Inferior parietal cortex (tissue), 1 donor: ENCODE results near the gene SLC51B.
"Not testable (repeated sequence)": the region's sequence is repeated elsewhere in the genome, so short reads cannot be mapped to it uniquely, and the experiment has no call there.

Experiments
- DNase-seq: peaks from one replicate; pipeline ENCODE4 v3.0.0-alpha.2; 2016; ENCODE audit errors: extremely low spot score

The SLC51B gene

GRCh38 chr15:65044724-65045481 lies at the start of gene SLC51B:
SLC51B (plus strand) TSS chr15:65045387; CDS start chr15:65050005, 4,618 bp downstream.
- DNase-seq, result no peak

GRCh38 chr15:64997066-64997465 lies 48.1 kb upstream of the SLC51B start:
- no peak for DNase-seq

- no peak for DNase-seq
Observed at GRCh38 chr15:64997745-64998375, 47.3 kb upstream of the SLC51B start.

GRCh38 chr15:65004993-65005392 lies 40.2 kb upstream of the SLC51B start:
- no peak for DNase-seq

- no peak for DNase-seq
Observed at GRCh38 chr15:65006876-65007275, 38.3 kb upstream of the SLC51B start.

- no peak for DNase-seq
Observed at GRCh38 chr15:65008983-65009382, 36.2 kb upstream of the SLC51B start.

- not testable (repeated sequence) for DNase-seq
Observed at GRCh38 chr15:65011198-65011597, 34.0 kb upstream of the SLC51B start.

- no peak for DNase-seq
Observed at GRCh38 chr15:65020419-65020818, 24.8 kb upstream of the SLC51B start.

- DNase-seq, result no peak
Observed at GRCh38 chr15:65021488-65021887, 23.7 kb upstream of the SLC51B start.

- no peak for DNase-seq
Observed at GRCh38 chr15:65026756-65027155, 18.4 kb upstream of the SLC51B start.

GRCh38 chr15:65027593-65027992 lies 17.6 kb upstream of the SLC51B start:
- DNase-seq, result no peak

- DNase-seq, result no peak
Observed at GRCh38 chr15:65028338-65028737, 16.8 kb upstream of the SLC51B start.

GRCh38 chr15:65028921-65029735 lies 16.1 kb upstream of the SLC51B start, which contains the start of gene MTFMT:
MTFMT (minus strand) TSS chr15:65029639; CDS start chr15:65029613, 26 bp downstream.
- DNase-seq, result peak; percentile 85

- DNase-seq, result no peak
Observed at GRCh38 chr15:65029736-65030208, 15.4 kb upstream of the SLC51B start.

GRCh38 chr15:65032801-65033537 lies 12.2 kb upstream of the SLC51B start:
- DNase-seq, result no peak

GRCh38 chr15:65033659-65034269 lies 11.4 kb upstream of the SLC51B start:
- peak; percentile 56 for DNase-seq

- no peak for DNase-seq
Observed at GRCh38 chr15:65034719-65035118, 10.5 kb upstream of the SLC51B start.

- no peak for DNase-seq
Observed at GRCh38 chr15:65037309-65037708, 7.9 kb upstream of the SLC51B start.

- no peak for DNase-seq
Observed at GRCh38 chr15:65038428-65038827, 6.8 kb upstream of the SLC51B start.

GRCh38 chr15:65038836-65039235 lies 6.4 kb upstream of the SLC51B start:
- no peak for DNase-seq

- DNase-seq, result no peak
Observed at GRCh38 chr15:65040461-65040860, 4.7 kb upstream of the SLC51B start.
